Natural killer cell (primary cell): ENCODE measurements around the gene PLD1. TPM values are rescaled to one million over a fixed set of nuclear protein-coding genes. Genes with fewer than 3 reads are reported as not detected.
A peak's percentile ranks its signal among the peaks of the same experiment; 100 is the strongest.

Experiments
- ATAC-seq, 3 donors: fragments of 150-1000 bp in 2 of 3; fragments of 200-7000 bp in 1 of 3; cut with Tn5 transposase; 1 replicate in 1 of 3; 2 replicates in 2 of 3; pipeline ENCODE4 v1.10.0; 2021; ENCODE audit warnings: mild to moderate bottlenecking in 2 of 3, moderate library complexity in 2 of 3
- DNase-seq, 2 donors: peaks; one replicate each; pipeline versions ENCODE4 v3.0.0 to v3.0.0-alpha.2; 2013 to 2021; ENCODE audit warnings: mixed read lengths in 1 of 2
- H3K27ac ChIP-seq: one replicate; pipeline ENCODE4 v1.5.1; 2013; ENCODE audit warnings: mild to moderate bottlenecking, low read length
- H3K27me3 ChIP-seq: one replicate; pipeline ENCODE4 v1.6.1; 2013; ENCODE audit warnings: low read length; ENCODE audit not compliant: control insufficient read depth, insufficient read depth
- H3K36me3 ChIP-seq: one replicate; pipeline ENCODE4 v1.6.1; 2013; ENCODE audit warnings: low read length; ENCODE audit not compliant: control insufficient read depth, insufficient read depth
- H3K4me1 ChIP-seq: one replicate; pipeline ENCODE4 v1.6.1; 2013; ENCODE audit warnings: low read length; ENCODE audit not compliant: control insufficient read depth, insufficient read depth
- H3K4me3 ChIP-seq: one replicate; pipeline ENCODE4 v1.5.1; 2013; ENCODE audit warnings: low read length
- H3K9me3 ChIP-seq: one replicate; pipeline ENCODE4 v1.6.1; 2013; ENCODE audit warnings: low read length; ENCODE audit not compliant: control insufficient read depth, insufficient read depth
- H3K27ac Mint-ChIP-seq, 2 donors: one replicate each; pipeline ENCODE4 v1.8.0; 2022; ENCODE audit warnings: mild to moderate bottlenecking in 2 of 2, mixed read lengths in 2 of 2, moderate library complexity in 1 of 2
- H3K27me3 Mint-ChIP-seq, 2 donors: one replicate each; pipeline ENCODE4 v1.8.0; 2022; ENCODE audit warnings: low read depth in 2 of 2, mixed read lengths in 2 of 2
- H3K36me3 Mint-ChIP-seq: one replicate; pipeline ENCODE4 v1.8.0; 2022; ENCODE audit warnings: mixed read lengths
- H3K4me1 Mint-ChIP-seq, 2 donors: one replicate each; pipeline ENCODE4 v1.8.0; 2022; ENCODE audit warnings: mixed read lengths in 2 of 2
- H3K4me3 Mint-ChIP-seq: one replicate; pipeline ENCODE4 v1.8.0; 2022; ENCODE audit warnings: mild to moderate bottlenecking, moderate library complexity, mixed read lengths
- H3K9me3 Mint-ChIP-seq, 2 donors: one replicate each; pipeline ENCODE4 v1.8.0; 2022; ENCODE audit warnings: mixed read lengths in 2 of 2
- WGBS: methylation state at CpG from one replicate; pipeline ENCODE4 v1.1.7; 2013; ENCODE audit warnings: missing lambda C conversion rate; ENCODE audit not compliant: insufficient coverage; 5-methylcytosine and 5-hydroxymethylcytosine counted together
- intact Hi-C: fragments of 100-400 bp; cut with micrococcal nuclease; formaldehyde crosslinking; loops from one replicate; pipeline ENCODE4 v1.14.2; 2022
- total RNA-seq, 4 donors: library from RNA; stranded (reverse); fragments of 120-200 nt in 1 of 4; gene quantifications; one replicate each; pipeline versions ENCODE4 v1.2.3 to v1.2.4, GENCODE V29; 2013 to 2022
- TF ChIP-seq, protein P1 (sequence below): fragments of 200-600 bp; IDR thresholded peaks from one replicate; pipeline ENCODE4 v1.8.0; 2022; ENCODE audit warnings: antibody characterized with exemption

Gene PLD1
- total RNA-seq, 3 donors from 2014 or later (not counting 1 experiment from before 2014, with no cell fraction given) = 13.2 to 26.3 (median 17.1) TPM

DNA sequence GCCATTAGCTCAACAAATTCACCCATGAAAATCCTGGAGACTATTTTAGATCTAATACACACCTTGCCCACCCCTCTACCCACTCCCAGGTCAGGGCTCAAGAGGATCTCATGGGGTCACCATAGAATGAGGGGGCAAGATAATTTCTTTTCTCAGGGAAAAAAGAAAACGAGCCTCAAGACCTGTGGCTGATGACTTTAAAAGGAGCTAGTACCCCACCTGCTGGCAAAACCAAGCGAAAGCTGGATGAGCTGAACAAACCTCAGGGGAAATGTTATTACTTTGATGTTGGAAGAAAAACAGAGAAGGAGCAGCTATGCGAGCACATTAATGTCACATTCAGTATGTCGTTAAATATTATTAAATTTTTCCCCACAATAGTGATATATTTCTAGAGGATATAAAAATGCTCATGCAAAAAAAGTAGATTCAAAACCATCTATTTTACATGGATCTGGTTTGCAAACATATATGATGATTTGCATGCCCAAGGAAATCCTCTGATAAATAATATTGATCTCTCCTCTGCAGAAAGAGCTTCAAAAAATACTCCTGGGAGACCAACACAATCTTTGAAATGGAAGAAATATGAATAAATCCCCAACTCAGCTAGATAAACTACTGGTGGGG lies 37.7 kb downstream of the PLD1 start:
- TF ChIP-seq, protein P1, sequence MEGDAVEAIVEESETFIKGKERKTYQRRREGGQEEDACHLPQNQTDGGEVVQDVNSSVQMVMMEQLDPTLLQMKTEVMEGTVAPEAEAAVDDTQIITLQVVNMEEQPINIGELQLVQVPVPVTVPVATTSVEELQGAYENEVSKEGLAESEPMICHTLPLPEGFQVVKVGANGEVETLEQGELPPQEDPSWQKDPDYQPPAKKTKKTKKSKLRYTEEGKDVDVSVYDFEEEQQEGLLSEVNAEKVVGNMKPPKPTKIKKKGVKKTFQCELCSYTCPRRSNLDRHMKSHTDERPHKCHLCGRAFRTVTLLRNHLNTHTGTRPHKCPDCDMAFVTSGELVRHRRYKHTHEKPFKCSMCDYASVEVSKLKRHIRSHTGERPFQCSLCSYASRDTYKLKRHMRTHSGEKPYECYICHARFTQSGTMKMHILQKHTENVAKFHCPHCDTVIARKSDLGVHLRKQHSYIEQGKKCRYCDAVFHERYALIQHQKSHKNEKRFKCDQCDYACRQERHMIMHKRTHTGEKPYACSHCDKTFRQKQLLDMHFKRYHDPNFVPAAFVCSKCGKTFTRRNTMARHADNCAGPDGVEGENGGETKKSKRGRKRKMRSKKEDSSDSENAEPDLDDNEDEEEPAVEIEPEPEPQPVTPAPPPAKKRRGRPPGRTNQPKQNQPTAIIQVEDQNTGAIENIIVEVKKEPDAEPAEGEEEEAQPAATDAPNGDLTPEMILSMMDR = peak; percentile 69
- Mint-ChIP-seq H3K4me1 (peaks cover 22 to 28% of the 10 kb centered on the region in 2 donors), H3K27me3 (no peaks in the 10 kb centered on the region), H3K36me3 (no peaks in the 10 kb centered on the region), H3K27ac (no peak overlapping the region), H3K4me3 (no peak overlapping the region), H3K9me3 (no peaks in the 10 kb centered on the region)
- DNase-seq (peak in 1 of 2 donors; percentile 66), ATAC-seq (peak in 1 of 3 donors; percentile 61)
- no peak overlapping the region for H3K27ac ChIP-seq
- no peaks in the 10 kb centered on the region for H3K9me3 ChIP-seq
- peaks cover 4% of the 10 kb centered on the region for H3K4me1 ChIP-seq
- no peaks in the 10 kb centered on the region for H3K36me3 ChIP-seq
- intact Hi-C loops = loop anchor here (2.0 kb wide), 1 partner anchor 812 kb away; no protein-coding TSS in a partner anchor
- no peaks in the 10 kb centered on the region for H3K27me3 ChIP-seq
- H3K4me3 ChIP-seq = no peak overlapping the region
- WGBS = 4% methylated on average over 2 of the region's 4 CpGs

DNA sequence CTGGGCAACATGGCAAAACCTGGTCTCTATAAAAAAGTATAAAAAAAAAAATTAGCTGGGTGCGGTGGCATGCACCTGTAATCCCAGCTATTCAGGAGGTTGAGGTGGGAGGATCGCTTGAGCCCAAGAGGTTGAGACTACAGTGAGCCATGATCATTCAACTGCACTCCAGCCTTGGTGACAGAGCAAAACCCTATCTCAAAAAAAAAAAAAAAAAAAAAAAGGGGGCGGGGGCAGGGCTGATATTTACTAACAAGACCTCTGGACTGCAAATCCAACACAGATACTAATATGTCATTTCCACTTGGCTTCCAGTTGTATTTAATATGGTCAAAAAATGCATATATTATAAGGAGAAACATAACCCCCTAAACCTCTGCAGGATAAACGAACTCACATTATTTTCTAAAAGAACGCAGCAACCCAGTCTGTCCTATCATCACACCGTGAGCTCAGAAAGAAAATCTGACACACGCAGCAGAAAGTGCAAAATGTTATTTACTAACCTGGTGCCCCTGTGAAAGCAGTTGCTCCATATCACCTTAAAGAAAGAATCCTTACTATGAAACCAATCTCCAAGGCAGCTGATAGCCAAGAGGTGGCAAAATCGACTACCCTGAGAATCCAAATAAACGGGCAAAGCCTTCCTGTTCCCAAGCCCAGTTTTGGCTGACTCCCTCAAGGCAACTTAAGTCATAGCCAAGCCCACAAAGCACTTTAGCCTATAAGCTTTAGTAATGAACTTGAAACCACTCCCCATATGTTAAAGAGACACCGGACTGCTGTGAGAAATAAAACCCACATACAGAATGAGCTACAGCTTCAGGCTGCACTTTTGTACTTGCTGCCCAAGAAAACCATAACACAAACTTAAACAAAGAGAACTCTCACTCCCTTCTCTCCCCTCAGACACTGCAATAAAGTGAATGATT lies 39.3 kb downstream of the PLD1 start:
- Histone ChIP-seq H3K9me3 (no peaks in the 10 kb centered on the region), H3K27me3 (no peaks in the 10 kb centered on the region), H3K36me3 (no peaks in the 10 kb centered on the region), H3K27ac (no peak overlapping the region), H3K4me3 (no peak overlapping the region), H3K4me1 (peaks cover 4% of the 10 kb centered on the region)
- TF ChIP-seq, protein P1 = no peak
- DNase-seq (no peak), ATAC-seq (peak; percentile 59 to 78 (median 75))
- H3K36me3 Mint-ChIP-seq = no peaks in the 10 kb centered on the region
- no peaks in the 10 kb centered on the region for H3K27me3 Mint-ChIP-seq
- H3K27ac Mint-ChIP-seq = peak overlapping the region in 1 of 2 donors; percentile 37
- no peaks in the 10 kb centered on the region for H3K9me3 Mint-ChIP-seq
- WGBS = 77% methylated on average over 9 of the region's 10 CpGs
- peaks cover 25 to 30% of the 10 kb centered on the region in 2 donors for H3K4me1 Mint-ChIP-seq
- peak overlapping the region; percentile 17 for H3K4me3 Mint-ChIP-seq
- intact Hi-C loops = loop anchor here (2.0 kb wide), 1 partner anchor 66 kb away; no protein-coding TSS in a partner anchor

DNA sequence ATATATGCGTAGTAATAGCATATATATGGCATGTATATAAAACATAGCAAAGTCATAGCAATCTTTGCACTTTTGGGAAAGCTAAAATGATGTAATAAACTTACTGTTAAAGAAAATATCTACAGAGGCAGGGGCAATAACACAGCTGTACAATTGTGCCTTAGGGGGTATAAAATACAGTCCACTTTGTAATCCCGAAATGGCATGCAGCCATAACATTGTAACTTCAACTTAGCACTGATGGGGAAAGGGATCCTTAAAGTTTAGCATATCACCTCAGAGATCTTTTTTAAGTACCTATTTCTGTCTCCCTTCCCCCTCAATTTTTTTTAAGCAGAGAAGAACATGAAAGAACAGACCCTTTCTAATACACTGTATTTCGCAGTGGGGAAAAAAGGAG lies 40.8 kb downstream of the PLD1 start:
- Mint-ChIP-seq H3K27me3 (no peaks in the 10 kb centered on the region), H3K36me3 (no peaks in the 10 kb centered on the region), H3K9me3 (no peaks in the 10 kb centered on the region), H3K4me3 (no peak overlapping the region), H3K27ac (no peak overlapping the region), H3K4me1 (peaks cover 25 to 30% of the 10 kb centered on the region in 2 donors)
- DNase-seq = no peak
- Histone ChIP-seq H3K9me3 (no peaks in the 10 kb centered on the region), H3K4me3 (no peak overlapping the region), H3K36me3 (no peaks in the 10 kb centered on the region), H3K27me3 (no peaks in the 10 kb centered on the region), H3K27ac (no peak overlapping the region), H3K4me1 (peaks cover 4% of the 10 kb centered on the region)
- TF ChIP-seq, protein P1 = no peak
- no peak for ATAC-seq
- intact Hi-C loops = no loop called here
- 91% methylated on average over 1 of the region's 3 CpGs for WGBS
